ENCODE data around the gene GTPBP1.

Gene GTPBP1

DNA sequence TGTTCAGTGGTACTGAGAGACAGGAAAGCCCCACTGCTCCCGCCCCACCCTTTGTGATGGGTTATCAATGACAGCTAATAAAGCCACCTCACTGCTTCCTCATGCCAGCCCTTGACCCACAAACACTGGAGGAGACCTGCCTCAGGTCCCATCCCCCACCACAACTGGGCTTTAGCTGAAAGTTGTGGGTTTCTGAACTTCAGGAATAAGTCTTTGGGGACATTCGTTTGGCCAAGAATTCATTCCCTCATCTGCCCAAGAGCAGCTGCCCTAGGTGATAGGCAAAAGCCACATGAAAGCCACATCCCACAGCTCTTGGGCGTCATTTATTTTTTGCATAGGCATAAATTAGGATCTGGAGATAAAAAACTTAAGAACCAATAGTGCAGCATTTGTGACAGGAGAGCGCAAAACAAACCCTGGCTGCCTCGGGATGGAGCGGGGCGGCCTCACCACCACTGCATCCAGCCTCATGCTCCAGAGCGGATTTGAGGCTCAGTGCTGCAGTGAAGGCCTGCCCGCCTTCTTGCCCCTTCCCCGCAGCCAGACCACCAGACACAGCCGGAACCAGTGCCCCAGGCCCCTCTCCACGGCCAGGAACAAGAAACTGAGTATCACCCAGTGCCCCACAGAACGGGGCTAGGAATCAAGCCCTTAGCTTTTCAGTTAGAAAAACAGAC is 28.8 kb downstream of the GTPBP1 start:
- Mint-ChIP-seq H3K36me3 (ENCODE audit: low read depth) (peaks cover 33% of the 10 kb centered on the region), H3K9me3 (no peaks in the 10 kb centered on the region), H3K27me3 (ENCODE audit: low read depth, poor library complexity) (no peaks in the 10 kb centered on the region), H3K27ac (peak overlapping the region; percentile 81), H3K4me1 (peaks cover 10% of the 10 kb centered on the region), H3K4me3 (no peak overlapping the region)
- TF ChIP-seq, protein P1, sequence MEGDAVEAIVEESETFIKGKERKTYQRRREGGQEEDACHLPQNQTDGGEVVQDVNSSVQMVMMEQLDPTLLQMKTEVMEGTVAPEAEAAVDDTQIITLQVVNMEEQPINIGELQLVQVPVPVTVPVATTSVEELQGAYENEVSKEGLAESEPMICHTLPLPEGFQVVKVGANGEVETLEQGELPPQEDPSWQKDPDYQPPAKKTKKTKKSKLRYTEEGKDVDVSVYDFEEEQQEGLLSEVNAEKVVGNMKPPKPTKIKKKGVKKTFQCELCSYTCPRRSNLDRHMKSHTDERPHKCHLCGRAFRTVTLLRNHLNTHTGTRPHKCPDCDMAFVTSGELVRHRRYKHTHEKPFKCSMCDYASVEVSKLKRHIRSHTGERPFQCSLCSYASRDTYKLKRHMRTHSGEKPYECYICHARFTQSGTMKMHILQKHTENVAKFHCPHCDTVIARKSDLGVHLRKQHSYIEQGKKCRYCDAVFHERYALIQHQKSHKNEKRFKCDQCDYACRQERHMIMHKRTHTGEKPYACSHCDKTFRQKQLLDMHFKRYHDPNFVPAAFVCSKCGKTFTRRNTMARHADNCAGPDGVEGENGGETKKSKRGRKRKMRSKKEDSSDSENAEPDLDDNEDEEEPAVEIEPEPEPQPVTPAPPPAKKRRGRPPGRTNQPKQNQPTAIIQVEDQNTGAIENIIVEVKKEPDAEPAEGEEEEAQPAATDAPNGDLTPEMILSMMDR (IDR thresholded peaks at IDR 0.05) = no peak
- DNase-seq = no peak

GRCh38 chr22:38735126-38735464 is 29.4 kb downstream of the GTPBP1 start:
- Mint-ChIP-seq H3K27me3 (ENCODE audit: low read depth, poor library complexity) (no peaks in the 10 kb centered on the region), H3K36me3 (ENCODE audit: low read depth) (peaks cover 34% of the 10 kb centered on the region), H3K4me1 (peaks cover 10% of the 10 kb centered on the region), H3K9me3 (no peaks in the 10 kb centered on the region), H3K27ac (peak overlapping the region; percentile 75), H3K4me3 (no peak overlapping the region)
- no peak for DNase-seq
- TF ChIP-seq, protein P1 (IDR thresholded peaks at IDR 0.05) = no peak

DNA sequence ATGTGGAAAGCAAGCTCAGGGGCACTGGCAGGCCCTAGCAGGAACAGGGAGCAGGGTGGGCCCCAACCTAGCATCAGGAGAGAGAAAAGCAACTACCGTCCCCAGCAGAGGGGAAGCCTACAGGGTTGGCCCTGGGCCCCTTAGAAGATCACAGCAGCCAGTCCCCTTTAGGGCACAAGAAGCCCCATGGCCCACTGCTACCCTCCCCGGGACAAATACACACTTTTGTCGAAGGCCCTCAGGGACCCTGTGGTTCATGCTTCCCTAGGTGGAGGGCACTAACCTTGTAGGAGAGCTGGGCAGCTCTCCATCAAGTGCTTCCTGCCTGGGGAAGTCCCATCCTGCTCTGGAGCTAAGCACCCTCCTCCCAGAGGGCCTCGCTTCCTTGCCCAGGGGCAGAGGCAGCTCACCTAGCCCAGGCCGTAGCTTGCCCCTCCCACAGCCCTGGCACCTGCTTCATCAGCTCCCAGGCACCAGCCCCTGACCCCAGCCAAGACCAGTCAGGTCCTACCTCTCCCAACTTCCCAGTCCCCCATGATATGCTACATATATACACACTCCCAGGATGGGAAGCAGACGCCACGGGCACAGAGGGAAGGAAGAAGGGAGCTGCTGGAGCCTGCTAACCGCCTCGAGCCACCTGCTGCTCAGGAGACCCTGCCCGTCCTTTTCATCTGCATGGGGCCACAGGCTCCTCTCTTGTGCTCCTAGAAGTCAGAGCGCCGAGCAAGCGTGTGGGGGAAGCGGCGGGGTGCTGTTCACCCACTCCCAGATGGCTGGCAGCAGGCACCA is 29.9 kb downstream of the GTPBP1 start:
- Mint-ChIP-seq H3K27ac (peak overlapping the region; percentile 75), H3K4me1 (peaks cover 10% of the 10 kb centered on the region), H3K36me3 (ENCODE audit: low read depth) (peaks cover 30% of the 10 kb centered on the region), H3K27me3 (ENCODE audit: low read depth, poor library complexity) (no peaks in the 10 kb centered on the region), H3K4me3 (no peak overlapping the region), H3K9me3 (no peaks in the 10 kb centered on the region)
- TF ChIP-seq, protein P1 (IDR thresholded peaks at IDR 0.05) = no peak
- DNase-seq = no peak

DNA sequence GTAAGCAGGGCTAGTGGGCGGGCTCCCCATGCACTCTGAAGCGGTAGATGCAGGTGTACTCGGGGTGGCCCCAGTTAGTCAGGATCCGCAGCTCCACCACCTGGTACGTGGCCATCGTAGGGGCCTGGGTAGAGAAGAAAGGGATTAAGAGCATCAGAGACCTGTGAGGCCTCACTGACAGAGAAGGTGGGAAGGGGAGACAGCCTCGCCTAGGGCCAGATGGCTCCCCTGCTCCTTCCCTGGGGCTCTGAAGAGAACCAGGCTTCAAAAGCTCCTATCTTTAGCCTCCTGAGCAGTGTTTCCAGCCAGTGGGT is 30.5 kb downstream of the GTPBP1 start:
- peaks cover 10% of the 10 kb centered on the region for H3K4me1 Mint-ChIP-seq
- no peak for DNase-seq
- no peak overlapping the region for H3K27ac Mint-ChIP-seq
- peaks cover 30% of the 10 kb centered on the region for H3K36me3 Mint-ChIP-seq (ENCODE audit: low read depth)
- H3K27me3 Mint-ChIP-seq (ENCODE audit: low read depth, poor library complexity) = no peaks in the 10 kb centered on the region
- TF ChIP-seq, protein P1 (IDR thresholded peaks at IDR 0.05) = no peak
- H3K4me3 Mint-ChIP-seq = no peak overlapping the region
- no peaks in the 10 kb centered on the region for H3K9me3 Mint-ChIP-seq

GRCh38 chr22:38737302-38738060 is 31.7 kb downstream of the GTPBP1 start:
- TF ChIP-seq, protein P1 (IDR thresholded peaks at IDR 0.05) = no peak

More at GRCh38 chr22:38737302-38738060, 31.7 kb downstream of the GTPBP1 start:
- H3K27ac Mint-ChIP-seq = peak overlapping the region; percentile 30
- no peak for DNase-seq
- no peaks in the 10 kb centered on the region for H3K9me3 Mint-ChIP-seq
- no peaks in the 10 kb centered on the region for H3K27me3 Mint-ChIP-seq (ENCODE audit: low read depth, poor library complexity)
- peaks cover 43% of the 10 kb centered on the region for H3K36me3 Mint-ChIP-seq (ENCODE audit: low read depth)
- H3K4me1 Mint-ChIP-seq = peaks cover 10% of the 10 kb centered on the region
- no peak overlapping the region for H3K4me3 Mint-ChIP-seq

Data from nephron progenitor cell (in vitro differentiated cells).